ENCODE measurements around the gene CDC42EP3.

CDC42EP3 gene

DNA sequence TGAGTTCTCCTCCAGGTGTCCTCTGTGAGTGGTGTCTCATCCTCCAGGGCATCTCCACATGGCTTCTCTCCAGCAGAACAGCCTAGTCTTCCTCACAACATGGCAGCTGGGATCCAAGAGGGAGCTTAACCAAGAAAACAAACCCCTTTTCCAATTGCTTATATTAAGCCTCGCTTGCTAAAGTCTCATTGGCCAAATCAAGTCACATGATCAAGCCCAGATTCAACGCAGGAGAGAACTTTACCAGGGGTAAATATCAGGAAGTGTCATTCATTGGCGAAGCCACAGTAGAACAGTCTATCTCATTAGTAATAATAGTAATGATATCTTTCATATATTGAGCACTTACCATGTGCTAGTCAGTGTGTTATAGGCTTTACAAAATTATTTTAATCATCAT, 53.1 kb downstream of the CDC42EP3 start:
- no peak for DNase-seq (ENCODE audit: low spot score)

DNA sequence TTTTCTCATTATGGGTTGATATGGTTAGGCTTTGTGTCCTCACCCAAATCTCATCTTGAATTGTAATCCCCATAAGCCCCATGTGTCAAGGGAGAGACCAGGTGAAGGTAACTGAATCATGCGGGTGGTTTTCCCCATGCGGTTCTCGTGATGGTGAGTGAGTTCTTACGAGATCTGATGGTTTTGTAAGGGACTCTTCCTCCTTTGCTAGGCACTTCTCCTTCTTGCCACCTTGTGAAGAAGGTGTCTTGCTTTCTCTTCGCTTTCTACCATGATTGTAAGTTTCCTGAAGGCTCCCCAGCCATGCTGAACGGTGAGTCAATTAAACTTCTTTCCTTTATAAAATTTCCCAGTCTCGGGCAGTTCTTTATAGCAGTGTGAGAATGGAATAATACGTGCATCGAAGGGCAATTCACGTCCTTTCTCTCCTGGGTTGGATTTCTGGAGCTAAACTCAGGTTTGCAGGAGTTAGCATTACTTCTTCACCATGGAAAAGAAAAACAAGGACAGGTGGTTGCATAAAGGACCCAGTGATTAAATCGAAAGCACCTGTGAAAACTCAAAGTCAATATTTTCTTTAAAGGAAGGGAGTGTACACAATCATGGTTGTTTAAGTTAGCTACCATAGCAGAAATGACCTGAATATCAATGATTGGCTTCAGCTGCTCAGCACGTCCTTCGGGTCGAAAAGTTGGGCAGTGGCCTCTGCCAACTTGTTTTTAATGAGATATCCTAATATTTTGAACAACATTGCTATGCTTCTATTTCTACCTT, 54.1 kb downstream of the CDC42EP3 start:
- no peak for DNase-seq (ENCODE audit: low spot score)

DNA sequence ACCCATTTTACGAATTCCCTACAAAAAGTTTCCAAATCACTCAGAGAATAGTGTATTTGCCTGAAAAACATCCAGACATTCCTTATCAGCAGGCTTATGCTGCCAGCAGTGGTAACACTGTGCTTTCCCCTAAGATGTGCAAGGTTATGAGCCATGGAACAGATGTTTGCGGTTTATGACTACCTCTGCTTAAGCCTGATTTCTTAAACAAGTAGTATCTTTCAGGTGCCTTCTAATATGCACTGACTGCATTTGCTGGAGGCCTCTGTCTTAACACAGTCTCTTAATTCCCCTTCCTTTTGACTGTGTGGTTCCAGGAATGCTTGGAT, 54.8 kb downstream of the CDC42EP3 start:
- no peak for DNase-seq (ENCODE audit: low spot score)

DNA sequence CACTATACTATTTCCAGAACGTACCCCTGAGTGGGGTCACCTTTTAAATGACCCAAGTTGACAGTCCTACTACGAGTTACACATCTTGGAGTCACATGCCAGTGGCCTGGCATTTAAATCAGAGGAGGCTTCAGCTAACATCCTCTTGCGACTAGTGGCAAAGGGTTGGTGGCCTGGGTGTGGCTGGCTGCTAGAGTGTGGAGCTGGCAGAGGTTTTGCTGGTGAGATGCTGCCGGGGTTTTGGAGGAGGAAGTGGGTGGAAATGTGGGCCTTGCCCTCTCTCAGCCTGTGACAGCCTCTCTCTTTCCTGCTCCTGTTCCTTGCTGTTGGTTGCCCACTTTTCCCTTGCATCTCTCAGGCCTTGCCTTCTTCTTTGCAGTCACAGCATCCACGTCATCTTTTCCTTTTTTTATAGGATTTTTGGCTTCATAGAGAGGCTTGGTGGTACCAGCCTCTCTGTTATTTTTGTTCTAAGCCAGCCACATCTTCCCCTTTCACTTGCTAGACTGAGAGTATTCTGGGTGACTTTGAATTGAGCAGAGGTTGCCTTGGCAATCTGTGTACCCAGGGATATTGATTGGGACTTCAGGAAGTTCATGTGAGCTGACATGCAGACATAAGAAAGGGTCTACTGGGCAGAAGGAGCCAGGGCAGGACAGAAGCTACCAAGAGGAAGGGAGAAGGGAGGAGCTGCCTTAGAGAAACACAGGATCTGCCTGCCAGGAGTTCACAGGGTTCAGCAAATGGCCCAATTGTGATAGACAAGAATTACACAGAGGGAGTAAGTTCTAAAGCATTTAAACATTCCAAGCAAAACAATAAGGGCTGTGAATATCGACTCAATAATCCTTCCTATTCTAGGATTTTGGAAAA, 55.4 kb downstream of the CDC42EP3 start:
- peak; percentile 49 for DNase-seq (ENCODE audit: low spot score)

DNA sequence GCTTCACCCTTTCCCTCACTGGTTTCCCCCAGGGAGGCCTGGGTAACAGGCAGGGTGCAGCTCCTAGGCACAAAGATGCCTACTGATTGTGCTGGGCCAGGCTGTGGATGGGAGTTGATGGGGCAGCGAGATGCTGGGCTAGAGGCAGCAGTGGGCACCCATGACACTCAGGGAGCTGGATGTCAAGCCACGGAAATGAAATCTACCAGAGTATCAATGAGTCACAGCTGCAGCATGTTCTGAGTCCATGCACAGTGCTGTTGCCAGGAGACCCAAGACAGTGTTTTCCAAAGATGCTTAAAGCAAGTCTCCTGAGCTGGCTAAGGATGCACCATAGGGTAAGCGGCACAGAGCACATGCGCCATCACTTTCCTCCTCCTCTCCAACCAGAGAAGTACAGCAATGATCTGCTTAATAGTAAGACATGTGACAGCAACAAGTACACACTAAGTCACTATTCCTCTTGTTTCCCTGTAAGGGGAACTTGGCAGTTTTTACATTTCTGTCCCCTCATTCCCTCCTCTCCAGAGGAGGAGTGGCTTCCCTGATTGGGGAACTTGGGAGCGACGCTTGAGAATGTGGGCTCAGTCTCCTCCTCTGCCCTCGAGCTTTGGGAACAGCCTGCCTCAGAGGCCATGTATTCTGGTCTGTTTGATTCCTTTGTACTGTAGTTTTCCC, 57.2 kb downstream of the CDC42EP3 start:
- DNase-seq (ENCODE audit: low spot score), result no peak

DNA sequence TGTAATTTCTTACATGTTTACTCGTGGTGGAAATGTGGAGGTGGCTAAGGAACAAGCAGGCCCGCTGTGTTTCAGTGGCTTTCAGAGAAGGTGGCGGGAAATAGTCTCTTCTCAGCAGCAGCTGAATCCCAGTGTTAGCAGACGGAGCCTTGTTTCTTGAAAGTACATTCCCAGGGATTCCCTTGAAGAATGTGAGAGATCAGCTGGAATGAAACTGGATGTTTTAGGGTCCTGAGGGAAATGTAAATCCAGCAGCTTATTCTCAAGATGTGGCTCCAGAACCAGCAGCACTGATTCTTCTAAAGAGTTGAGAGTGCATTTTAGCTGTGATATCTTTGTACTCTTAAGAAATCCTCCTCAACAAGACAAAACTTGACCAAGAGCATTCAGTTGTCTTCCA, 59.1 kb downstream of the CDC42EP3 start:
- no peak for DNase-seq (ENCODE audit: low spot score)

DNA sequence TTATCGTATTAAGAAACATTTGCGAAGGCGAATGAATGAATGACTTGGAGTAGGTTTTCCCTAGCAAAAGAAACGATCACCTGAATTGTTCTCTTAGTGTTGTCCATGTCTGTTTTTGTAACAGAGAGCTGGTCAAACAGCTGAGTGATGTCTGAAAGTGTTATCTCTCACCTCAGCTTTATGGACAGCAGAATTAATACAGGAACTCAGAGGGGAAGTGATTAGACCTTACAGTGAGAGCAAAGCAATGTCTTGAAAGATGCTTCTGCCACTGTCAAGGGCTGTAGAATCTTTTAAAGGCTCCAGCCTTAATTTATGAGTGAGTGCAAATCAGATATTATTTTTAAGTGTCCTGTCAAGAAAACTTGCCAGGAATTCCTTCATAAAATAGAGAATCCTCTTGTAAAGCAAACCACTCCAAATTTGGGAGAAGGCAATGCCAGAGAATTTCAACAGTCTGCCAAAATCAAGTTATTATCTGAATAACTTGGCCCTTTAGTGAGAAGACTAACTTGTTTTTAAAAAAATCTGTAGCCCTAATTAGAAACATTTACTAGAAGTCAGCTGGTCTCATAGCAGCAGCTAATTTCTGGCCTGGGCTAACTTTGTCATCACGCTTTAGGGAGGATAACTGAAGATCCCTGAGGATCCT, 60.7 kb downstream of the CDC42EP3 start:
- no peak for DNase-seq (ENCODE audit: low spot score)

DNA sequence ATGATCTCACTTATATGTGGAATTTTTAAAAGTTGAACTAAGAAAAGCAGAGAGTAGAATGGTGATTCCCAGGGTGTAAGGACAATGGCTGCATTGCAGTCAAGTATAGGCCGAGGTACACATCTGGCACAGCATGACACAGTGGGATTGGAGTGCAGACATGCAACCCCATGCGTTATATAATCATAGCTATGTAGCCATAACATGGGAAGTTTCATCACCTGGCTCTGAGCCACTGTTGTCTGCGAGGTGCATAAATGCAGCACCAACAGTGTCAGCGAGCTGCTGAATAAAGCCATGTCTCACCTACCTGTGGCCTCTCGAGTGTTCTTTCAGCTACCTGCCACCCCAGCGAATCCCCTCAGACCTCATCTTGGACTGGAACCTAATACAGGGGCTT, 61.7 kb downstream of the CDC42EP3 start:
- no peak for DNase-seq (ENCODE audit: low spot score)

DNA sequence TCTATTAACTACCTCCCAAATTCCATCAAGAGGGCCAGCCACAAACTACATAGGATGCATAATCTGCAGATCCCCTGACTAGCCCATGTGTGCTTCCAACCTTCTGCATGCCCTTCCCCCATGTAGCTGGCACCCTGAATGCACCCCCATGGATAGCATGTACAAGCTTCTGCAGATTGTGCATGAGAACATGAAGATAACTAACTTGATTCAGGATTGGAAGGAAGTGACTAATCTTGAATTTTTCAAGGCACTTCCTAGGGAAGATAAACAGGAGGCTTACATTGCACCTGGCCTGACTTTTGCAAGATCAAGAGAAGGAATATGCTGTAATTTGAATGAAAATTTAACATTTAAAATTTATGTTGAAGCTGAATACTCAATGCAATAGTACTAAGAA, 66.7 kb downstream of the CDC42EP3 start:
- DNase-seq (ENCODE audit: low spot score), result no peak

DNA sequence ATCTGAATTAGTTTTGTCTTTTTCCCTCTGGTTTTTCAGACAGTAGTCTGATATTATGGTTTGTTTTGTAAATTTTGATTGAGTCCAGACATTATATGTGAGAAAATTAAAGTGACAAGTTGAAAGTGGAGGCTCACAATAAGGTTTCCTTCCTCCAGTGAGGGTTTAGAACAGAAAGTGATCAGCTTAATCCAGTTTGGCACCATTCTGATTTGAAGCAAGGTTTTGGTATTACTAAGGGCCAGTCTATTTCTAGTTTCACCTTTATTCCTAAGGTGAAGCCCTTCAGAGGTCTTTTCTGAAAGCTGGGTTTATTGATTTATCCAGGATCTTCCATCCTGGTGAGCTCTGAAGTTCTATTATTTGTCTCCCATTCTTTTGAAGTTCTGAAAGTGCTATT, 68.7 kb downstream of the CDC42EP3 start:
- DNase-seq (ENCODE audit: low spot score), result no peak

DNA sequence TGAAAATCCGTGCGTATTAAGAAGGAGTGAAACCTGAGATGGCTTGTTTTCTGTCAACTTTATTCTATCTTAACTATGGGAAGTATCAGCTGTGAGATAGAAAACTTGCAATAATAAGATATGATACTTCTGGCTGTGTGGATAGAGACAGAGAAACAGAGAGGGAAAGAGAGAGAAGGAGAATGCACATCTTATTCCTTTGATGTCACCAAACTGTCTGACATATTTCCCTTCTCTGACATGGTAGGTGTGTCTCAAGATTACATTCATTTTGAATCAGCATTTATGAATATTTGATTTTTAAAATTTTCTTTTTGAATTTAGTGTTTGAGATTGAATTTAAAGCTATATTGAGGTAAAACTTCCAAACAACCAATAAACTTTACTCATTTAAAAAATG, 69.4 kb downstream of the CDC42EP3 start:
- DNase-seq (ENCODE audit: low spot score), result no peak

DNA sequence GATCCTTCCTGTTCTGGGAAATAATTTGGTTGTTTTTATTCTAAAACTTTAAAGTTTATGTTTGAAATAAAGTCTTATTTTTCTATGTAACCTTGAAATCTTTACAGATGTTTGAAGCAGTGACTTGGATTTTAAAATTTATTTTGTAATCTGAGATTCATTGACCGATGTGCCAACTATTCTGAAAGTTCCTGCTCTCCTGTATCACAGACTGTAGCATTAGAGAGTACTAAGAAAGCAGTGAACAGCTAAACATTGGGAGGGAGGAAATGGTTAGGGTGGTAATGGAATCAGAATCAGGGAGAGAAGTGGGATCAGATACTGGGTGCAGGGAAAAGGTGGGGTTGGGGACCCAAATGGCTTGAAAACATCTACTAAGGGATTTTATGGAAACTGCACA, 69.9 kb downstream of the CDC42EP3 start:
- DNase-seq (ENCODE audit: low spot score), result no peak

DNA sequence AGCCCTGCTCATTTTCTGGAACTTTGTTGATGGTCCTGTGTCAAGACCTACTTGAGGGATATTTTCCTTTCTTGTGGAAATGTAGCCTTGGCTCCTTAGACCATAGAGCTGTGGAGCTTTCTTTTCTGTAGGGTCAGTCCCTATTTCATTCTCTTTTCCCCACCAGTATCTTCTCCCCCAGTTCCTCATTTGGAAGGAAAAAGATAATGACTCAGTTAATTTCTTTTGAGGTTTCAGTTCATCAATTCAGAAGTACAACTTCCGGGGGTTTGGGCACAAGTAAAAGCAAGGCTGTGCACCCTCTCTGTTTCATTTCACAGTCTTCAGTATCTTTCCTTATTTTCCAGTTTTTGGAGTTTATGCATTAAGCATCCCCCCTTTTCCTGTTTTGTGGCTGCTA, 70.7 kb downstream of the CDC42EP3 start:
- DNase-seq (ENCODE audit: low spot score), result peak; percentile 34

DNA sequence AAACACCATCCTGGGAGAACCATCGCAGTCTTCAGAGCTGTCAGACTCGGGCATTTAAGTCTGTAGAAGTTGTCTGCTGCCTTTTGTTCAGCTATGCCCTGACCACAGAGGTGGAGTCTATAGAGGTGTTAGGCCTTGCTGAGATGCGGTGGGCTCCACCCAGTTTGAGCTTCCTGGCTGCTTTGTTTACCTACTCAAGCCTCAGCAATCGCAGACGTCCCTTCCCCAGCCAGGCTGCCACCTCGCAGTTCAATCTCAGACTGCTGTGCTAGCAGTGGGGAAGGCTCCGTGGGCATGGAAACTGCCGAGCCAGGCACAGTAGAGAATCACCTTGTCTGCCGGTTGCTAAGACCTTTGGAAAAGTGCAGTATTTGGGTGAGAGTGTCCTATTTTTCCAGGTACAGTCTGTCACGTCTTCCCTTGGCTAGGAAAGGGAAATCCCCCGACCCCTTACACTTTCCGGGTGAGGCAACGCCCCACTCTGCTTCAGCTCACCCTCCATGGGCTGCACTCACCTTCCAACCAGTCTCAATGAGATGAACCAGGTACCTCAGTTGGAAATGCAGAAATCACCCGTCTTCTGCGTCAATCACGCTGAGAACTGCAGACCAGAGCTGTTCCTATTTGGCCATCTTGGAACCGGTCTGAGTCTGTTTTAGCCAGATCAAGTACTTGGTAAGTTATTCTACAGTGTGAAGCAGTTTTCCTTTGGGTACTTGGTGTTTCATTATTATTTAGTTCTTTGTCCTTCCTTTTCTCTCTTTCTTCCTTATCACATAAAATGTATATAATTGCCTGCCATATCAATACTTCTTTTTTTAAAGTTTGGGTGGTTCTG, 71.5 kb downstream of the CDC42EP3 start:
- DNase-seq (ENCODE audit: low spot score), result no peak

DNA sequence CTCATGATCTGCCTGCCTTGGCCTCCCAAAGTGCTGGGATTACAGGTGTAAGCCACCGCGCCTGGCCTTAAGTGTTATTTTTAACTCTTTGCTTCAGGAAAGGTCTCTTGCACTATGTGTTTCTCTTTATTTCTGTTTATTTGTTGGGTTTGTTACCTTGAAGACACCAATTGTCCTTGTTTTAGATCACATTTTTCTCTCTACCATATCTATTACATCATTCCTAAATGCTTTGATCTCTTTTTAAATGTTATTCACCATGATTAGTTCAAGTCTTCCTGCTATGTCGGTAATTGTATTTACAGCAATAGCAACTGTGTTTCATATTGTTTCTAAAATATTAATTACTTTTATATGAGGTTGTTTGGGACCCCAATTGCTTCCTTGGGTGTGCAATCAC, 77.7 kb downstream of the CDC42EP3 start:
- DNase-seq (ENCODE audit: low spot score), result no peak

DNA sequence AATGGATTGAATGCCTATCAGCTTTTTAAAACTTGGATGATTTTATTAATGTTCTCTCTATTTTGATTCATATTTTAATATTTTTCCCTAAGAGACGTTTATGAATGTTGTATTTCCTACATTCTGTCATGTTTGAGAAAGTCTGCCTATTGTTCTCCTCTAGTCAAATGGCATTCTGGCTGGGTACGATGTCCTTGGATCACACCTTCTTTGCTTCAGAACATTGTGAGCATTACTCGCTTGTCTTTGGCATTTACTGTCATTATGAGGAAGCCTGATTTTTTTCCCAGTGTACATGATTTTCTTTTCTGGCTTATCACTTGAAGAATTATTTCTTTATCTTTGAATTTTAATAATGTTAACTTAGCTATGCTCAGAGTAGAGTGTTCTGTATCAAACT, 78.4 kb downstream of the CDC42EP3 start:
- no peak for DNase-seq (ENCODE audit: low spot score)
